DMS153 treated with DMSO at 0.1 percent for 48 hours (cell line): Measurements from ENCODE around the gene CMTM3.
"Not testable (repeated sequence)": the region's sequence is repeated elsewhere in the genome, so short reads cannot be mapped to it uniquely, and the experiment has no call there.

Source experiments
- DNase-seq: peaks from one replicate; lab custom pipeline; 2025; ENCODE audit not compliant: unreplicated experiment; lab: John Stamatoyannopoulos, UW

CMTM3 gene

DNA sequence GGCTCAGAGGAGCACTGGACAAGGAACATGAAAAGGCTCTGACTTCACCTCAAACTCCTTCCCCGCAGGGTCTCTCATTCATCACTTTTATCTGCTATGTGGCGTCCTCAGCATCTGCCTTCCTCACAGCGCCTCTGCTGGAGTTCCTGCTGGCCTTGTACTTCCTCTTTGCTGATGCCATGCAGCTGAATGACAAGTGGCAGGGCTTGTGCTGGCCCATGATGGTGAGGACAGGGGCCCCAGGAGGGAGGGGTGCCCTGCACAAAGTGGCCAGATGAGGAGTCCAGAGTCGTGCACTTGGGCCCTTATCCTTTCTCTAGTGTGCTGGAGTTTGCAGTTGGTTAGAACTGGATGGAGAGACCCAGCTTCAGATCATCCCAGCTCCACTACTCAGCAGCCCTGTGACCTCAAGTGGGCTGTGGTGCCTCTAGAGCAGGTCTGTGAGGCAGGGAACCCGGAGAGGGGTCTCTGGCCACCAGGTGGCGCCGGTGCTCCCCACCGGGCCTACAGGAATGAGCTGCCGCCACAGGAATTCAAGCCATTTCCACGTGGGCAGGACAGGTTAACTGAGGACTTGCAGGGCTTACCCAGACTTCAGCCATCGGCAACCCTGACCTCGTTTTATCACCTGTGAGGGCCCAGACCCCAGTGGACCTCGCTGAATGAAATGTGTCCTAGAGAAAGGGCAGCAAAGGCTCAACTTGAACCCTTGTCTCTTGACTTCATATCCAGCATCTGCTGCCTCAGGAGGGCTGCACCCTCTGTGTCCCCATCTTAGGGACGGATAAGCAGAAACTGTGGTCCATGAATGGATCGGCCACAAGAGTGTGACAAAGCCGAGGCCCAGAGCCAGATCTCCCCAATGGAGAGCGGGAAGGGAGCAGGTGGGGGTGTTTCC, 4.0 kb downstream of the CMTM3 start:
- peak; percentile 62 for DNase-seq

DNA sequence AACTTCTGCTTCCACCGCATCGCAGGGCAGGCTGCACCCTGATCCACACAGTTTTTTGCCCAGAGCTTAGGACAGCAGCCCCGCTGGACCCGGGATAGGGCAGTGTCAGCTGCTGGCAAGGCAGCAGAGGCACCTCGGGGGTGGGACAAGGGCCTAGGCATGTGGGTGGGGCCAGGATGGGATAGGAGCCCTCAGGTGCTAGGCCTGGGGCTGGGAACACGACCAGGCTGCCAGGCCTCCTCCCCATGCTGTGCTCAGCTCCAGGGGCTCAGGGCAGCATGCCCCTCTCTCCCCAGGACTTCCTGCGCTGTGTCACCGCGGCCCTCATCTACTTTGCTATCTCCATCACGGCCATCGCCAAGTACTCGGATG, 4.6 kb downstream of the CMTM3 start:
- DNase-seq, result no peak

DNA sequence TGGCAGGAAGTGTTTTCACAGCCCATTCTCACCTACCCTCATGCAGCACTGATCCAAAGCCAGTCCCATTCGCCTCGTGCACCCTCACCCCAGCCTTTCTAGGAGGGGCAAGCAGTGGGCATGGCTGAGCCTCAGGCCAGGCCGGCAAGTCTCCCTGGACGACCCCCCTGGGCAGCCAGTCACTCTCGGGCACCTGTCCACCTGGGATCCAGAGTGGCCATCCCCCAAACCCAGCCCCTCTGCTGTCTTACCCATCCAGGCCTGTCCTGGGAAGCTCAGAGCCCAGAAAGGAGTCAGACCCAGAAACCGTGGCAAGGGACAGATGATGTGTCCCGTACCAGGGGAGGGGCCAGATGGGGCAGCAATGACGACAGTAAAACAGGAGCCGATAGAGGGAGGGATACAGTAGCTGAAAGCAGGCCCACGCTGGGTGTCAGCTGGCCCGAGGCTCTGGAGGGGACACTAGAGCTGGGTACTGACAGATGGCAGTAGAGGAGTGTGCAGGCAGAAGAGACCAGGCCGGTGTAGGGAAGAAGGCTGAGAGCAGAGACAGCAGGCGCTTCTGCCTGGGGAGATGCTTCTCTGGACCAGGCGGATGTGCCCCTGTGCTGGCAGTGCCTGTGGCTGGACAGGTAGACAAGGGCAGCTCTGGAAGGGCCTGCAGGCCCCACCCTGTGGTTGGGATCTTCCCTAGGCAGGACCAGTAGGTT, 5.8 kb downstream of the CMTM3 start:
- DNase-seq, result no peak

DNA sequence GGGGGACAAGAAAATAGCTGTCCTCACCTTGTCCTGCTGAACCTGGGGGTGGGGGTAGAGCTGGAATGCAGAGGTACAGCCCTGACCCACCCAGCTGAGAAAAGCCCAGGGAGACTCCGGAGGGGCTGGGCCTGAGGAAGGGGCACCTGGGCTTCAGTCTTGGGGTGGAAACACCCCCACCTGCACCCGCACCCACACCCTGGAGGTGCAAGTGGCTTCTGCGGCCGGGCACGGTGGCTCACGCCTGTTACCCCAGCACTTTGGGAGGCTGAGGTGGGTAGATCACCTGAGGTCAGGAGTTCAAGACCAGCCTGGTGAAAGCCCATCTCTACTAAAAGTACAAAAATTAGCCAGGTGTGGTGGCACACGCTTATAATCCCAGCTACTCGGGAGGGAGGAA, 7.4 kb downstream of the CMTM3 start:
- DNase-seq, result not testable (repeated sequence)

DNA sequence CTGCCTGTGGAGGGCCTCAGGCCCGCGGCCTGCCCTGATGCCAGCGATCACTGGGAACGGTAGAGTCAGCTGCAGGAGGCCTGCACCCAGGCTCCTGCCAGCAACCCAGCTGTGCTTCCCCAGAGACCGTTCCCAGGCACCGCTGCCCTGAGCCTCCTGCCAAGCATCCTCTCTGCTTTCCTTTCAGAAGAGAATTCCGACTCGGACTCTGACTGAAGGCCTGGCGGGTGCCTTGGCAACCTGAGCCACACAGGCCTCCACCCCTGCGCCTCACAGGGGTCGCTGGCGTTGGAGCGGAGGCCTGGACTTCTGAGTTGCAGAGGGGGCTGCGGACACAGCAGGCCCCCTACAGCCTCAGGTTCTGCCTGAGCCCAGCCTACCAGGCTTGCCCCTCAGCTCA, 7.9 kb downstream of the CMTM3 start:
- DNase-seq, result no peak

DNA sequence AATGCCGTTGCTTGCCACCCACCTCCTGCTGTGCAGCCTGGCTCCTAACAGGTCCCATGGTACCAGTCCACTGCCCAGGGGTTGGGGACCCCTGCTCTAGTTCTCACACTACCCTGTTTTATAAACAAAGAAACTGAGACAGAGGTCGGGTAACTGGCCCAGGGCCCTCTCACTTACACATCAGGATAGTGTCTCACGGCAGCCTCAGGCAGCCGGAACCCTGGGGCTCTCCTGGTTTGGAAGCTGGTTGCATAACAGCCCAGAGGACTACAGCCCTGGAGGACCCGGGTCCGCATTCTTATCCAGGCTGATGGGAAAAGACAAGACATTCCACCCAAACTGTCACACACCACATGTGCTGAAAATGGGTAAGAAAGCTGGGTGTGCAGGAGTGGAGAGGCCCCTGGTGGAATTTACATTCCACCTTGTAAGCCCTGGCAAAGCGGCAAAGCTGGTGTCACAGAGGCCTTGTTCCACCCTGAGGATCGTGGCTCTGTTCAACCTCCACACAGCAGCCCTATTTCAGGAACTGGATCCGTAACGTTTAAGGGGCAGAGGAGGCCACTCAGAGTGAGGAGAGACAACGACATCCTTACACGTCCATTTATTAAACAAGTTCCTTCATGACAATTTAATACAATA, 9.8 kb downstream of the CMTM3 start:
- no peak for DNase-seq

DNA sequence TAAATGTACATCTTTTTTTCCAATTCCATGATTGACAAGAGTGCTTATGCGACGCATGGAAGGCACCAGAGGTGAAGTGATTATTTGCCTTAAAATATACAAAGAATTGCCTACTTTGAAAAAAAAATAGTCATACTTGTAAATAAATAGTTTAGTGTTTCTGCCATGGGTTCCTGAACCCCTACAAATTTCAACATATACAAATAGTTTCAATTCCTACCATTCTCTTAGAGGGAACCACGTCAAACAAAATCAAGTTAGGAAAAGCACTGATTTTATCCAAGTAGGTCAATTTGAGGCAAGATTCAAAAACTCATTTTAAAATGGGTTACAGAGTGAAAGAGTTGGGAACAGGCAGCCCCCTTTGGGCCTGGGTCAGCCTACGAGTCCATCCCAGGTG, 11.7 kb downstream of the CMTM3 start:
- no peak for DNase-seq

DNA sequence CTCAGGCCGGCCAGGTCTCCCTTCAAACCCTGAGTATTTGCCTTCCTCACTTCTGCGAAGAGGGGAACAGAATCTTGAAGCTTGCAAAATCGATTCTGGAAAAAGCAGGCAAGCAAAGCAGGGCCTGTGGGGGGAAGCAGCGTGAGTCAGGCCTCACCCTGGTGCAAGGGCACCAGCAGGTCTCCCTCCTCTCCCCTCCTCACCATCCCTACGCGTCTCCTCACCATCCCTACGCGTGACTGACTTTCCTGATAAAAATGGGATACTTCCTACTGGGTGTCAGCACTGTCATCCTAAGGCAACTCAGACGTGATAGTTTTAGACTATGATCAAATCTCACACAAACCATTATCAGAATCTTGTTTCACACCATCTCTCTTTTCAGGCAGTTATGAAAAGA, 12.1 kb downstream of the CMTM3 start:
- no peak for DNase-seq

DNA sequence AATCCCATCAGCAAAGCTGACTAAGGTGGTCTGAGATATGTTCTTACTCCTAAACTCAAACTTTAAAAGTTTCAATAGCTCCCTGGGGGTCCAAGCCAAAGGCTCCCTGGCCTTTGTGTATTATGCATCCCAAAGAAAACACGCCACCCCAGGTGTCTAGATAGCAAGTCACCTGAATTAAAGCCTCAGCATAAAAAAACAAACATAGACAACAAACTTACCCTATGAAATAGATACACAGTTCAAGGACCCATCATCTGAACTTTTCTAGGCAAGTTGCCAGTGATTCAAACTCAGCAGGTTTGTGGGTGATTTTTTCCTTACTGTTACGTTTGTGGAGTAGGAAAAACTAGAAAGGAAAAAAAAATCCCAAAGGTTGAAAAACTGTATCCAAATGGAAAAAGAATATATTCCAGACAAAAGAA, 12.5 kb downstream of the CMTM3 start:
- no peak for DNase-seq

DNA sequence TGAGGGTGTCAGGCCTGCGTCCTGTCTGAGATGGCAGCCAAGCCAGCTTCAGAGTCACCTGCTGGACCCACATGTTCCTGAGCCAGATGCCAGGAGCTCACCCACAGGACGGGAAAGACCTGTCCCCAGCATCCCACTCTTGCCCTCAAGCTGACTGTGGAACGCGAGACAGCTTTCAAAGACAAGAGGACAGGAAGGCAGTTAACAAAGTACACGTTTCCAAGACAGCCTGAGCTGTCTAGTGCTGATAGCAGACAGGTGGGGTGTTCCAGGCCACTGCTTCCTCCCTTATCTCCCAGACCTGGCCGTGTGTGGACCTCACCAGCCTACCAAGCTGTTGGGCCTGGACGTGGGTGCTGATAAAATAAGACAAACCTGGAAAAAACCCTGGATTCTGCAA, 13.2 kb downstream of the CMTM3 start:
- no peak for DNase-seq

DNA sequence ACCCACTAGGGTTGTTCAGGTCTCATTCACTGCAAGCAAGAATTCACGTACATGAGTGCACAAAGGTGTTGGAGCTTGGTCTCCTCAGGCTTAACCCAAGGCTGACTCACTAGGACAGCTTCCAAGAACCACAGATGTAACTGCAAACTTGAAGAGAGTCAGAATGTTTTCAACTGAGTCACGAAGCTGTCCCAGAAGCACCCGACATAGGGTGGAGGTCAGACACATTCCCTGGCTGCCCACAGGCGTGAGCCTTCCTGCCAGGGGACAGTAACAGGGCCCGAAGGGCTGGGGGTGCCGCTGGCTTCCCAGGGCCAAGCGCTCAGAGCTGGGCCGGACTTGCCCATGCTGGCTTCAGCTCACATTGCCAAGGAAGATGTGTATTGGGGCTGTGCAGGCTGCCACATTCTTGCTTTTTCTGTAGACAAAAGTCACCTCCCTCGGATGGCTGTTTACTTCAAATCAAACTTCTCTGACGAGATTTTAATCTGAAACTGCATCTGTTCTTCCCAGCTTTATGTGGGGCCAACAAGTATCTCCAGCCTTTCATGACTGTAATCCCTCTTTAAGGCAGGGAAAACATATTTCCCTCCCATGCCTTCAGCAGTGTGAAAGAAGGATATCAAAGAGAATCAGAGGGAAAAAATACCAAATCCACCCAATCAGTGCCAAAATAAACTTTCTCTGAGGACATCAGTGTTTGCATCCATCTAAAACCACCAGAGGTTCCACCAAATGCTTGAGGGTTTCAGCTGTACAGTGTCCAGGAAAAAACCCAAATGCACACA, 14.3 kb downstream of the CMTM3 start:
- no peak for DNase-seq

DNA sequence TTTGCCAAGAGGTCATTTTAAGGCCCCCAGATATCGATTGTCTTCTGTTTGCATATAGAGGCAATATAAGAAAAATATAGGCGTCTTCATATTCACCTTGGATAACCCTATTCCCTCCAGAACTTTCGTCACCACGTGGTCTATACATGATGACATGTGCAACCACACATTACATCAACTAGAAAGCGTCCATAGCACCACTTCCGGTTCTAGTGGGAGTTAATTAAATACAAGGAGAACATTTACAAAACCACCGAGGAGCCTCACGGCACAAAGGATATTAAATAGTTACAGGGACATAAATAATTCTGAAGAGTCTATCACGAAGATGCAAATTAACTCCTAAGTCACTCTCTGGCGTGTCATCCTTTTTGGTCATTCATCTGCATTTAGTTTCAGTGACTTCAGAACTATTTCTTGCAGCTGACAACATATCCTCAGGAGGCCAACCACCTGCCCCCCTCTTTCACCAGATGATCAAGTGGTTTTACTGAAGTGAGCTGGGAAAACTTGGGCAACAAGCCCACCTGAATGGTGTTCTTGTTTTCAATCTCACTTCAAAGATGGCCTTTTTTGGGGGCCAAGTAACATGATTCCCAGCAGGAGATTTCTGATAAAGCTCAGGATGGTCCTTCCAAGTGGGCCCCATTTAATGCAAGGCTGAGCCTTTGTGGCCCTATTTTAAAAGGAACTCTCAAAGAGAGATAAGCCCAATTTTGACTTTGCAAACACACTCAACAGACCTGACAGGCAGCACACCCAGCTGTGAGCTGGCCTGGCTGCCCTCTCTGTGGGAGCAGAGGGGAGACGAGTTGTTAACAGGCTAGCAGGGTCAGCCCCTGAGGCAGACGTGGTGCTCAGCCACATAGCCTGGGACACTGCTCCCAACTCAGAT, 15.3 kb downstream of the CMTM3 start:
- no peak for DNase-seq

DNA sequence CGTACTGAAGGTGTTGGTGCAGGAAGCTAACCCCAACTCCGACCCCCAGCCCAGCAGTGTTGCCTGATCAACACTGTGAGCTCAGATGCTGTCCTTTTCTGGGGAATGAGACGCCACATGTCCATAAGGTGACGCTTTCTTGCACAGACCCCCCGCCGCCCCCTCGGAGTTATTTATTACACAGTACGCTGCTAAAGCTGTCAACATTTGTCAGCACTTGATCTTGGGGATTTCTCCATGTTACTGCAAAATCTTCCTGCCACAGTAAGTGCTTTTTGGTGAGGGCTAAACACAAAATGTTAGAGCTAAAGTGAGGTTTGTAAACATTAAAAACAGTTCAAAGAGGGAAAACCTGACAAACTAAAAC, 15.9 kb downstream of the CMTM3 start:
- DNase-seq, result no peak

DNA sequence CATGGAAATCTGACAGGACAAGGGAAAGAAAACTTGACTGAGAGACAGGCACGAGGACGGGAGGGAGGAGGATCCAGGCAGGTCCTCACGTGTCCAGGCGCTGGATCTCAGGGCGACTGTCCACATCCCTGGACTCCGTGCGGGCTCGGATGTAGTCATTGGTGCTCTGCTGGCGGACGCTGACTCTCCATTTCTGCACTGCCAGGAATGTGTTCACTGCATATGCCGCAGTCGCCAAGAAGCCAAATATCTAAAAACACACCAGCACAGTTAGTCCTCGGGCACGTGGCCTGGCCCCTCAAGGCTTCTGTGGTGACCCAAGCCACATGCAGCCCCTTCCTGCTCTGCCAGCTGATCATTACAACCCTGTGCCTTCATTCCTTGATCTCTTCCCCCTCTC, 17.5 kb downstream of the CMTM3 start:
- DNase-seq, result no peak

DNA sequence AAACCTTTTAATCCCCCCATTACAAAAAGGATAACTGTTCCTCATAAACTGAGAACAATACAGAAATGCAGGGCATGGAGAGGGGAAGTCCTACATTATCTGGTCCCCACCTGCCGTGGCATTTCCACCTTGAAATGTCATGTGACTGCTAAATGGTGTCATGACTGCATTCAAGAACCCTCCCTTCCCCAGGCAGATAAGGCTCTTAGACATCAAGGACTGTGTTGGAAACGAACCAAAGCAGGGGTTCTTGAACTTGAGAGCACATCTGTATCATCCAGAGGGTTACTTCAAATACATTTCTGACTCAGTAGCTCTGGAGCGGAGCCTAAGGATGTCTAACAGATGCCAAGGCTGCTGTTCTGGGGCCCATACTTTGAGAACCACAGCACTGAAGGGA, 18.4 kb downstream of the CMTM3 start:
- DNase-seq, result no peak

DNA sequence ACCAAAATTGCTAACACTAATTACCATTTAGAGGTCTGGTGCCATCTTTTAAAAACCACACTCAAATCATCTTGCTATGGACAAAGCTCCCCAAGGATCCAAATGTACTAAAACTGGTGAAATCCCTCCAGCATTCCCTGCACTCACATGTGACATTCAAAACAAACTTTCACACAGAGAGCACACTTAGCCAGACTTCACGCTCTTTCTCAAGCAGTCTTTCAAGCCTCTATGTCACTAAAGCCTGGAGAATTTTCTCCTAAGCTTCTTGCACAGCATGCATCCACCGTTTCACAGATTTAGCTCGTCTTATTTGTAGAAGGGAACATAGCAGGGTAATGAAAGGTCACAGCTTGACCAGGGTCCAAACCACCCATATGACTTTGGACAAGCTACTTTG, 19.3 kb downstream of the CMTM3 start:
- DNase-seq, result no peak

DNA sequence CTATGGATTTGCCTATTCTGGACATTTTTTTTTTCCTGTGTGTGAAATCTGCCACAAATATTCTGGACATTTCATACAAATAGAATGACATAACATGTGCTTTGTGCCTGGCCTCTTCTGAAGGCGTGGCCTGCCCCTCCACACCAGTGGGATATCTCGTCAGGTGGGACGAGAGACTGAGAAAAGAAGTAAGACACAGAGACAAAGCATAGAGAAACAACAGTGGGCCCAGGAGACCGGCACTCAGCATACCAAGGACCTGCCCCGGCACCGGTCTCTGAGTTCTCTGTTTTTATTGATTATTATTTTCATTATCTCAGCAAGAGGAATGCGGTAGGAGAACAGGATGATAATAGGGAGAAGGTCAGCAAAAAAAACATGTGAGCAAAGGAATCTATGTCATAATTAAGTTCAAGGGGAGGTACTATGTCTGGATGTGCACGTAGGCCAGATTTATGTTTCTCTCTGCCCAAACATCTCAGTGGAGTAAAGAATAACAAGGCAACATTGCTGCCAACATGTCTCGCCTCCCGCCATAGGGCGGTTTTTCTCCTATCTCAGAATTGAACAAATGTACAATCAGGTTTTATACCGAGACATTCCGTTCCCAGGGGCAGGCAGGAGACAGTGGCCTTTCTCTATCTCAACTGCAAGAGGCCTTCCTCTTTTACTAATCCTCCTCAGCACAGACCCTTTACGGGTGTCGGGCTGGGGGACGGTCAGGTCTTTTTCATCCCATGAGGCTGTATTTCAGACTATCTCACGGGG, 23.3 kb downstream of the CMTM3 start:
- DNase-seq, result not testable (repeated sequence)

DNA sequence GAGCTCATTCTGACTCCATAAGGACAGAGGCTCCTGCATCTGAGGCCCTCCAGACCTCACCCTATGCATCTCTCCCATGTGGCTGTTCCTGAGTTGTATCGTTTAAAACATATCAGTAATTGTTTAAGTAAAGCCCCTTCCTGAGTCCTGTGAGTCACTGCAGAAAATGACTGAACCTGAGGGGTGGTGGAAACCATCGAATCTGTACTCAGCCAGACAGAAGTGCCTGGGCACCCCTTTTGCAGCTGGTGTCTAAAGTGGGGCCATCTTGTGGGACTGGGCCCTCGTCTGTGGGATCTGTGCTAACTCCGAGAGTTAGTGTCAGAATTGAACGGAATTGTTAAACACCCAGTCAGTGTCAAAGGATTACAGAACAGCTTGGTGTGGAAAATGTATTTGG, 25.4 kb downstream of the CMTM3 start:
- no peak for DNase-seq

DNA sequence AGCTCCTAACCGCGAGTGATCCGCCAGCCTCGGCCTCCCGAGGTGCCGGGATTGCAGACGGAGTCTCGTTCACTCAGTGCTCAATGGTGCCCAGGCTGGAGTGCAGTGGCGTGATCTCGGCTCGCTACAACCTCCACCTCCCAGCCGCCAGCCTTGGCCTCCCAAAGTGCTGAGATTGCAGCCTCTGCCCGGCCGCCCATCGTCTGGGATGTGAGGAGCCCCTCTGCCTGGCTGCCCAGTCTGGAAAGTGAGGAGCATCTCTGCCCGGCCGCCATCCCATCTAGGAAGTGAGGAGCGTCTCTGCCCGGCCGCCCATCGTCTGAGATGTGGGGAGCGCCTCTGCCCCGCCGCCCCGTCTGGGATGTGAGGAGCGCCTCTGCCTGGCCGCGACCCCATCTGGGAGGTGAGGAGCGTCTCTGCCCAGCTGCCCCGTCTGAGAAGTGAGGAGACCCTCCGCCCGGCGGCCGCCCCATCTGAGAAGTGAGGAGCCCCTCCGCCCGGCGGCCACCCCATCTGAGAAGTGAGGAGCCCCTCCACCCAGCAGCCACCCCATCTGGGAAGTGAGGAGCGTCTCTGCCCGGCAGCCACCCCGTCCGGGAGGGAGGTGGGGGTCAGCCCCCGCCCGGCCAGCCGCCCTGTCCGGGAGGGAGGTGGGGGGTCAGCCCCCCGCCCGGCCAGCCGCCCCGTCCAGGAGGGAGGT, 26.2 kb downstream of the CMTM3 start:
- not testable (repeated sequence) for DNase-seq
